ENCODE measurements around the gene EHMT1.
"Not testable (repeated sequence)": the region's sequence is repeated elsewhere in the genome, so short reads cannot be mapped to it uniquely, and the experiment has no call there.

The EHMT1 gene

DNA sequence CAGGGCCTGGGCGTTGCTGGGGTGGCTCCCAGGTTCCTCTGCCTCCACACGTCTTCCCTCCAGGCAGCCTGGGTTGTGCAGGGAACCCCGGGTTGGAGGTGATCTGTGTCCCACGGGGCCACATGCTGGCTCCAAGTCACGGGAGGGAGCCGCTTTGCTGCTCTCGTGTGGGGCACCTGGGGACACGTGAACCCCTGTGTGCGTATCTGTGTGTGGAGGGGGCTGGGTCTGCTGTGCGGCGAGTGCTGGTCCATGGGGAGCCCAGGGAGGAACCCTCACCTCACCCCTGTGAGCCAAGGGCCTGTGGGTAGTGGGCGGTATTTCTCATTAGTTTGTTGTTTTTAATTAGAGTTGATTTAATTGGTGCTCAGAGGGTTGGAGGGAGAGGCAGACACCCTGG, 266.3 kb downstream of the EHMT1 start:
- H3K27me3 Mint-ChIP-seq, CTCF ChIA-PET, H3K9me3 Mint-ChIP-seq, H3K4me1 Mint-ChIP-seq, H3K4me3 Mint-ChIP-seq, H3K36me3 Mint-ChIP-seq, H3K27ac Mint-ChIP-seq, DNase-seq: not testable (repeated sequence)

Measured in activated naive CD4-positive, alpha-beta T cell treated with anti-CD3 and anti-CD28 coated beads, Interleukin-2, amount 10 ng/mL, durations not matched to agents 7 days and 5 days (primary cell).